Measurements from ENCODE around the gene CCDC187. TPM values are rescaled to one million over a fixed set of nuclear protein-coding genes. Genes with fewer than 3 reads are reported as not detected.

The CCDC187 gene
- total RNA-seq, 4 donors from 2014 or later = 0.13 to 0.45 TPM; not detected in 2

GRCh38 chr9:136291306-136292025, 12.4 kb downstream of the CCDC187 start:
- no peak for TF ChIP-seq EP300 (IDR thresholded peaks at IDR 0.05)
- no peak for TF ChIP-seq POLR2AphosphoS5 (IDR thresholded peaks at IDR 0.05)
- no peak for TF ChIP-seq CTCF (IDR thresholded peaks at IDR 0.05)
- TF ChIP-seq POLR2A (IDR thresholded peaks at IDR 0.05) = no peak
- Histone ChIP-seq H3K27ac (no peak overlapping the region), H3K4me3 (no peak overlapping the region), H3K36me3 (no peaks in the 10 kb centered on the region), H3K27me3 (peaks cover 43% of the 10 kb centered on the region), H3K9me3 (no peaks in the 10 kb centered on the region), H3K4me1 (peaks cover 18% of the 10 kb centered on the region)
- DNase-seq (ENCODE audit: low spot score in 2 of 2) = no peak
- WGBS = 92% methylated on average over 13 of the region's 22 CpGs

DNA sequence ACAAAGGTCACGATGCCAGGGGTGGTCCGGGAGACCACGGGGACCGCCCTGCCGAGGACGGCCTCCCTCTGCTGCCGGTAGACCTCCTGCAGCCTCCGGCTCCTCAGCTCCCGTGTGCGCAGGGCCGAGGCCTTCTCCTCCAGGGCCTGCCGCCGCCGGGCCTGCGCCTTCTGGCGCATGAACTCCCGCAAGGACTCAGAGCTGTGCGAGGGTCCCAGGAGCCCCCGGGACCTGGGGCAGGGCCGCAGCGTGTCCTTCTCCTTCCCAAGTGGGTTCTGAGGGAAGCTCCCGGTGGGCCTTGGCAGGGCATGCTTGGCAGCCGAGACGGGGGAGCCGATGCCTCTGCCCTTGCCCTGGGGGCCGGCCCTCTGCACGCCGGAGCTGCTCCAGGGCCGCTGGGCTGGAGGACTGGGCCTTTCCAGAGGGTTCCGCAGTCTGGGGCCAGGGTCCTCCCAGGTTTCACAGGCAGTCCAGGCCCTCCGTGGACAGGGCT, 13.3 kb downstream of the CCDC187 start:
- Histone ChIP-seq H3K27ac (no peak overlapping the region), H3K4me1 (peaks cover 14% of the 10 kb centered on the region), H3K4me3 (no peak overlapping the region), H3K36me3 (no peaks in the 10 kb centered on the region), H3K27me3 (peaks cover 45% of the 10 kb centered on the region), H3K9me3 (no peaks in the 10 kb centered on the region)
- no peak for DNase-seq (ENCODE audit: low spot score in 2 of 2)
- no peak for TF ChIP-seq POLR2AphosphoS5 (IDR thresholded peaks at IDR 0.05)
- TF ChIP-seq CTCF (IDR thresholded peaks at IDR 0.05) = no peak
- WGBS = no CpG with 5 or more reads among the region's 31 CpGs

DNA sequence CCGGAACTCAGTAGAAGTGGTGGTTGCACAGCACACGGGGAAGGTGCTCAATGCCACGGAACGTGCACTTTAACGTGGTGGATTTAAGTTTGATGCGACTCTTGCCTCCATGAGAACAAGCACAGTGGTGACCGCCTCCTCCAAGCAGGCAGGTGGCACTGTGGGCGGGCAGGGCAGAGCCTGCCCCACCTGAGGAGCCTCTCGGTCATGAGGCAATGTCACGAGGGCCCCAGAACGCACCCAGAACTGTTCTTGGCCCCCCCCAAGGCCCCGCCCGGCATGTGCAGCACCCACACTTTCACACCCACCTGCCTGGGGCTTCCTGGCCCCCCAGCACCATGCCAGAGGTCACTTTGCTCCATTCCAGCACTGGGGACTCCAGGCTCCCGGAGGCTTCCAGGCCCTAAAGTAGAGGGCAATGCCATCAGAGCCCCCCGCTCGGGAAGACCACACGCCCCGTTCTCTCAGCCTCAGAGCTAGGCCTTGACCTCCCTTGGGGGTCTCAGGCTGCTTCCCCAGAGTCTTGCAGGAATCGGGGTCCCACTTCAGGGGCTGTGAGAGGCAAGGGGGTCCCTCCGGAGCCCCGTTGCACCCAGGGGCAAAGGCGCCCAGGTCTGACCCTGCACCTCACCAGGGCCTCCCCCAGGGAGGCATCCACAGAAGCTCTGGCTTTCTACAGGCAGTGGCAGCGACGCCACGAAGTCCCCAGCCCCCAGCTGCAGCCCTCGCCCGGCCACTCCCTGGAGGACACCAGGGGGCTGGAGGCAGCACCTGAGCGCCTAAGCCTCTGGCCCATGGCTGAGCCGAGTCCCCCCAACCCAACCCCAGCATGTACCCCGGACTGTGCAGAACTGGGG, 14.0 kb downstream of the CCDC187 start:
- Histone ChIP-seq H3K27me3 (peaks cover 52% of the 10 kb centered on the region), H3K4me3 (no peak overlapping the region), H3K4me1 (peaks cover 14% of the 10 kb centered on the region), H3K36me3 (no peaks in the 10 kb centered on the region), H3K9me3 (no peaks in the 10 kb centered on the region), H3K27ac (no peak overlapping the region)
- WGBS = 84% methylated on average over 8 of the region's 30 CpGs
- DNase-seq (ENCODE audit: low spot score in 2 of 2) = no peak
- TF ChIP-seq EP300 (IDR thresholded peaks at IDR 0.05) (no peak), CTCF (IDR thresholded peaks at IDR 0.05) (no peak), POLR2AphosphoS5 (IDR thresholded peaks at IDR 0.05) (no peak), POLR2A (IDR thresholded peaks at IDR 0.05) (no peak)

DNA sequence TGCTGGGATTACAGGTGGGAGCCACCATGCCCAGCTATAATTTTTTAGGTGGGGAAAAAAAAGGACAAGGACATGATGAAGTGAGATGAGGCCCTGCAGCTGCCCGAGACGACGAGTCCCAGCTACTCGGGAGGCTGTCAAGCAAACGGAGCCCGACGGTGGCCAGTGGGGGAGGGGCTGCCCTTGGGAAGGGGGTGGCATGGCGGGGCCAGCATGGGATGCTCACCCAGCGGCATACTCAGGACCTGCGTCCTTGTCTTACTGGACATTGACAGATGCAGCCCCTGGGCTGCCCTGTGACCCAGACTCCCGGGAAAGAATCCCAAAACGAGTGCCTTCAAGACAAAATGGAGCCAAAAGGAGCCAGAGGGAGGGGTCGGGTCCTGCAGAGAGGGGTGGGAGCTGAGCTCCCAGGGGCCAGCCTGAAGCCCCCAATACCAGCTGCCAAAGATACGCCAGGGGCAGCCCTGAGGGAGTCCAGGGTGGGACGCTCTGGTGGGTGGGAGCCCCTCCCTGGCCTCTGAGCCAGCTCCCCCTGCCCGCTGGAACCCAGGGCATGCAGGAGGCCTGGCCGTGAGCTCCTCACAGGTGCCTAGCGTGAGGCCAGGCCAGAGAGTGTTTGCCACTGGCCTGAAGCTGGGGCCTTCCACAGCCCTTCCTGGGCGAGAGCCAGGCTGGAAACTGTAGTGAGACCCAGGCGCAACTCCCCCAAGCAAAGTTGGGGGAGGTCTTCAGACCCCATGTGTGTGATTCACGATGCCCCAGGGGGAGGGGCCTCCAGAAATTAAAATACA, 15.7 kb downstream of the CCDC187 start:
- no peaks in the 10 kb centered on the region for H3K9me3 ChIP-seq
- WGBS = 51% methylated on average over 12 of the region's 21 CpGs
- no peak overlapping the region for H3K4me3 ChIP-seq
- H3K27ac ChIP-seq = no peak overlapping the region
- DNase-seq (ENCODE audit: low spot score in 2 of 2) = no peak
- no peaks in the 10 kb centered on the region for H3K36me3 ChIP-seq
- TF ChIP-seq POLR2A (IDR thresholded peaks at IDR 0.05) = no peak
- no peak for TF ChIP-seq CTCF (IDR thresholded peaks at IDR 0.05)
- TF ChIP-seq POLR2AphosphoS5 (IDR thresholded peaks at IDR 0.05) = no peak
- TF ChIP-seq EP300 (IDR thresholded peaks at IDR 0.05) = no peak
- peaks cover 19% of the 10 kb centered on the region for H3K4me1 ChIP-seq
- peaks cover 62% of the 10 kb centered on the region for H3K27me3 ChIP-seq
